GM12874 (cell line): Measurements from ENCODE around the gene TST.

Source experiments
- CTCF ChIP-seq: IDR thresholded peaks from 2 replicates; pipeline ENCODE4 v1.5.1; 2011; ENCODE audit warnings: low read depth, mild to moderate bottlenecking, control low read depth, low read length, moderate library complexity; ENCODE audit not compliant: insufficient read depth

Gene TST

GRCh38 chr22:37045958-37046357 lies 26.7 kb upstream of the TST start:
- peak; percentile 46; the same call in 1 of the 2 replicates for TF ChIP-seq CTCF

GRCh38 chr22:37044634-37045625 lies 25.7 kb upstream of the TST start:
- no peak for TF ChIP-seq CTCF

- peak; percentile 95 for TF ChIP-seq CTCF
These were observed 24.7 kb upstream of the TST start for GRCh38 chr22:37043828-37044538.

GRCh38 chr22:37043209-37043827 lies 24.1 kb upstream of the TST start:
- no peak for TF ChIP-seq CTCF

- no peak for TF ChIP-seq CTCF
These were observed 20.2 kb upstream of the TST start for GRCh38 chr22:37039466-37039865.

- TF ChIP-seq CTCF: no peak
These were observed 18.4 kb upstream of the TST start for GRCh38 chr22:37037669-37038068.
